A549 (cell line): Measurements from ENCODE around the gene HOXC10. TPM values are rescaled to one million over a fixed set of nuclear protein-coding genes. Genes with fewer than 3 reads are reported as not detected.

ENCODE experiments used
- ATAC-seq, 2 experiments: fragments of 200-7000 bp in 1 of 2; fragments of >200 bp in 1 of 2; cut with Nextera tagmentation in 1 of 2; cut with Tn5 transposase in 1 of 2; 3 replicates each; pipeline versions ENCODE4 v1.8.0 to v1.9.1; 2018 to 2020; ENCODE audit warnings: mild to moderate bottlenecking in 1 of 2, moderate library complexity in 1 of 2
- CTCF ChIA-PET: fragments of 300-600 bp; sonication (Branson Sonifier 250); formaldehyde crosslinking; extraction: SDS; loops from one replicate; lab custom pipeline; 2021; ENCODE audit warnings: antibody characterized with exemption, inconsistent platforms; lab: Yijun Ruan, JAX
- POLR2A ChIA-PET: fragments of 350-600 bp; formaldehyde crosslinking; extraction: SDS; loops from one replicate; lab custom pipeline; 2021; ENCODE audit warnings: antibody characterized with exemption, inconsistent platforms; lab: Yijun Ruan, JAX
- DNase-seq, 2 experiments: peaks; one replicate each; pipeline versions ENCODE4 v3.0.0 to v3.0.0-alpha.2; 2011 to 2016; ENCODE audit warnings: low read depth in 1 of 2, low spot score in 1 of 2
- FAIRE-seq: peaks from 2 replicates; lab custom pipeline; 2011; peaks lifted over from hg19 to GRCh38; lab: Jason Lieb, UNC
- H3K27ac ChIP-seq, 2 experiments: fragments of >200 bp; sonication (Bioruptor Twin); formaldehyde crosslinking; 3 replicates each; pipeline ENCODE4 v1.5.1; 2016 to 2017
- H3K4me1 ChIP-seq: fragments of >200 bp; sonication (Bioruptor Twin); formaldehyde crosslinking; 3 replicates; pipeline ENCODE4 v1.6.1; 2016
- H3K4me2 ChIP-seq: fragments of >200 bp; sonication (Bioruptor Twin); formaldehyde crosslinking; 3 replicates; pipeline ENCODE4 v1.6.1; 2016
- H3K4me3 ChIP-seq: fragments of >200 bp; sonication (Bioruptor Twin); formaldehyde crosslinking; 3 replicates; pipeline ENCODE4 v1.5.1; 2016
- H3K9me3 ChIP-seq: fragments of >200 bp; sonication (Bioruptor Twin); formaldehyde crosslinking; 3 replicates; pipeline ENCODE4 v1.6.1; 2016
- BHLHE40 ChIP-seq: IDR thresholded peaks from 2 replicates; pipeline ENCODE4 v1.6.1; 2012; ENCODE audit warnings: low read depth, low read length, inconsistent platforms
- CBX8 ChIP-seq: fragments of 200-600 bp; sonication (generic); IDR thresholded peaks from 2 replicates; pipeline ENCODE4 v1.6.1; 2016
- CEBPB ChIP-seq, 2 experiments: fragments of >200 bp in 1 of 2; sonication (Bioruptor Twin) in 1 of 2; formaldehyde crosslinking in 1 of 2; IDR thresholded peaks; 2 replicates each; pipeline ENCODE4 v1.6.1; 2012 to 2016
- EP300 ChIP-seq, 2 experiments: fragments of >200 bp; sonication (Bioruptor Twin); formaldehyde crosslinking; IDR thresholded peaks; 2 replicates in 1 of 2; 3 replicates in 1 of 2; pipeline ENCODE4 v1.6.1; 2016 to 2017
- FOXS1 ChIP-seq: fragments of 250-450 bp; sonication (Bioruptor Pico); IDR thresholded peaks from 2 replicates; pipeline ENCODE4 v1.5.0; 2020; ENCODE audit warnings: mild to moderate bottlenecking, moderate library complexity
- HDAC2 ChIP-seq: fragments of 200-600 bp; sonication (generic); IDR thresholded peaks from 2 replicates; pipeline ENCODE4 v1.6.1; 2016
- HOXB13 ChIP-seq: fragments of 250-450 bp; sonication (Bioruptor Pico); IDR thresholded peaks from 2 replicates; pipeline ENCODE4 v1.5.0; 2020; ENCODE audit warnings: low read depth, mild to moderate bottlenecking, moderate library complexity
- JUN ChIP-seq, 2 experiments: fragments of >200 bp; sonication (Bioruptor Twin); formaldehyde crosslinking; IDR thresholded peaks; 2 replicates in 1 of 2; 3 replicates in 1 of 2; pipeline ENCODE4 v1.6.1; 2016 to 2017
- MAFK ChIP-seq: fragments of 450-650 bp; IDR thresholded peaks from 2 replicates; pipeline ENCODE4 v1.6.1; 2014; ENCODE audit not compliant: partially characterized antibody
- NR3C1 ChIP-seq: fragments of >200 bp; sonication (Bioruptor Twin); formaldehyde crosslinking; IDR thresholded peaks from 3 replicates; pipeline ENCODE4 v1.6.1; 2017
- PHF8 ChIP-seq: fragments of 200-600 bp; sonication (generic); IDR thresholded peaks from 2 replicates; pipeline ENCODE4 v1.6.1; 2016; ENCODE audit warnings: low read depth, mild to moderate bottlenecking, antibody characterized with exemption, moderate library complexity, borderline replicate concordance
- RFX5 ChIP-seq: fragments of 450-650 bp; IDR thresholded peaks from 2 replicates; pipeline ENCODE4 v1.7.1; 2014; ENCODE audit warnings: antibody characterized with exemption, mild to moderate bottlenecking, moderate library complexity
- TFCP2L1 ChIP-seq: fragments of 250-450 bp; sonication (Bioruptor Pico); IDR thresholded peaks from 2 replicates; pipeline ENCODE4 v1.5.0; 2021; ENCODE audit warnings: mild to moderate bottlenecking
- ZFP36 ChIP-seq: fragments of 450-650 bp; IDR thresholded peaks from 2 replicates; pipeline ENCODE4 v1.6.1; 2014; ENCODE audit warnings: borderline replicate concordance; ENCODE audit not compliant: partially characterized antibody
- WGBS: methylation state at CpG from one replicate; pipeline ENCODE4 v1.1.6; 2017; ENCODE audit errors: missing lambda C conversion rate; 5-methylcytosine and 5-hydroxymethylcytosine counted together
- polyA plus RNA-seq, 4 experiments: library from polyadenylated mRNA; depleted of rRNA in 3 of 4; stranded (reverse); fragments of >200 nt; fragmentation: RNase III in 1 of 4; extraction: RNeasy Plus Mini Kit Qiagen cat#74134 plus additional on column Dnase treatment in 1 of 4; gene quantifications; 2 replicates in 3 of 4; 3 replicates in 1 of 4; pipeline ENCODE4 v1.2.3, GENCODE V29; 2011 to 2017
- TF ChIP-seq, protein P1 (sequence below): fragments of 450-650 bp; IDR thresholded peaks from 2 replicates; pipeline ENCODE4 v1.6.1; 2014; ENCODE audit warnings: antibody characterized with exemption
- TF ChIP-seq, protein P2 (sequence below): fragments of 150-350 bp; IDR thresholded peaks from 2 replicates; pipeline ENCODE4 v1.6.1; 2014; ENCODE audit warnings: low read depth, mild to moderate bottlenecking, low read length
- TF ChIP-seq, protein P3 (sequence below): fragments of >200 bp; sonication (Bioruptor Twin); formaldehyde crosslinking; IDR thresholded peaks from 2 replicates; pipeline ENCODE4 v1.6.1; 2016
- TF ChIP-seq, protein P4 (sequence below): IDR thresholded peaks from 2 replicates; pipeline ENCODE4 v1.6.1; 2012; ENCODE audit warnings: low read depth, borderline replicate concordance
- TF ChIP-seq, protein P5 (sequence below): fragments of >200 bp; sonication (Bioruptor Twin); formaldehyde crosslinking; IDR thresholded peaks from 3 replicates; pipeline ENCODE4 v1.5.1; 2016

The HOXC10 gene
- polyA plus RNA-seq, 2 of the 4 experiments (the other 2 are of a cell fraction): 2.9 to 3.2 TPM

DNA sequence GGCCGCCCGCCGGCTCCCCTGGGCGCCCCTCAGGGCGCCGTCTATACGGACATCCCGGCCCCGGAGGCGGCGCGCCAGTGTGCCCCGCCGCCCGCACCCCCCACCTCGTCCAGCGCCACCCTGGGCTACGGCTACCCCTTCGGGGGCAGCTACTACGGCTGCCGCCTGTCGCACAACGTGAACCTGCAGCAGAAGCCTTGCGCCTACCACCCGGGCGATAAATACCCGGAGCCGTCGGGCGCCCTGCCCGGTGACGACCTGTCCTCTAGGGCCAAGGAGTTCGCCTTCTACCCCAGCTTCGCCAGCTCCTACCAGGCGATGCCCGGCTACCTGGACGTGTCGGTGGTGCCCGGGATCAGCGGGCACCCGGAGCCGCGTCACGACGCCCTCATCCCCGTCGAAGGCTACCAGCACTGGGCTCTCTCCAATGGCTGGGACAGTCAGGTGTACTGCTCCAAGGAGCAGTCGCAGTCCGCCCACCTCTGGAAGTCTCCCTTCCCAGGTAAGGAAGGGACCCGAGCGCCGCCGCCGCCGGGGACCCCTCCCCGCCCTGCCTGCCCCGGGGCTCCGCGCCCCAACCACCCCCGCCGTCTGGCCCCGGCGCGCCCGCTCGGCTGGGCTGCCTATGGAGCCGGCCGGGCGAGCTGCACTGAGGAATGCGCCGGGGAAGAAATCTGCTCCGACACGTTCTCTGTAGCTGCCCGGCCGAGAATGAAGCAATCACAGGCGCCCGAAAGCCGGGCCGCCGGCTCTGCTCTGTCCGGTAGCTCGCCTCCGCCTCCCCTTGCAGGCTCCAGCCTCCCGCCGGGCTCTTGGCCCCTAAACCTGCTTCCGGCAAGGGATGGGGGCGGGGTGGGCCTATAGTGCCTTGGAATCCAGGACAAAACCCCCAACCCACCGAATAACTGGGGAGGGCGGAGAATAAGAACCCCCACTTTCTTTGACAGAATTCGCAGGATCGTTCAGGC lies 45.5 kb upstream of the HOXC10 start:
- H3K9me3 ChIP-seq: no peaks in the 10 kb centered on the region
- POLR2A ChIA-PET: no interaction called here
- peak overlapping the region; percentile 86 for H3K4me3 ChIP-seq
- TF ChIP-seq CBX8: no peak
- no peak for TF ChIP-seq ZFP36
- TF ChIP-seq CEBPB (IDR thresholded peaks at IDR 0.05): peak; percentile 36 to 50; a peak in 3 of 4 replicates
- TF ChIP-seq HOXB13 (CRISPR knock-in tag): no peak
- TF ChIP-seq, protein P1, sequence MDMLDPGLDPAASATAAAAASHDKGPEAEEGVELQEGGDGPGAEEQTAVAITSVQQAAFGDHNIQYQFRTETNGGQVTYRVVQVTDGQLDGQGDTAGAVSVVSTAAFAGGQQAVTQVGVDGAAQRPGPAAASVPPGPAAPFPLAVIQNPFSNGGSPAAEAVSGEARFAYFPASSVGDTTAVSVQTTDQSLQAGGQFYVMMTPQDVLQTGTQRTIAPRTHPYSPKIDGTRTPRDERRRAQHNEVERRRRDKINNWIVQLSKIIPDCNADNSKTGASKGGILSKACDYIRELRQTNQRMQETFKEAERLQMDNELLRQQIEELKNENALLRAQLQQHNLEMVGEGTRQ: no peak
- no peak for TF ChIP-seq TFCP2L1 (CRISPR knock-in tag)
- TF ChIP-seq, all 56 proteins: peak for 1
- CTCF ChIA-PET: interaction anchor here (0.7 to 3.6 kb wide), 17 partner anchors 9 to 193 kb away, joined by 3 to 18 read pairs (median 3); partner anchors contain the start of genes HOXC10, HOXC12 and HOXC8
- peak; percentile 30 to 36 for DNase-seq
- ATAC-seq: peak; percentile 36 to 61
- peaks cover 20% of the 10 kb centered on the region; the same call in 2 of the 3 replicates for H3K4me1 ChIP-seq
- peak overlapping the region; percentile 87 for H3K4me2 ChIP-seq
- H3K27ac ChIP-seq: peak overlapping the region; percentile 85 to 94
- FAIRE-seq: no peak
- WGBS: 21% methylated on average over 27 of the region's 91 CpGs

DNA sequence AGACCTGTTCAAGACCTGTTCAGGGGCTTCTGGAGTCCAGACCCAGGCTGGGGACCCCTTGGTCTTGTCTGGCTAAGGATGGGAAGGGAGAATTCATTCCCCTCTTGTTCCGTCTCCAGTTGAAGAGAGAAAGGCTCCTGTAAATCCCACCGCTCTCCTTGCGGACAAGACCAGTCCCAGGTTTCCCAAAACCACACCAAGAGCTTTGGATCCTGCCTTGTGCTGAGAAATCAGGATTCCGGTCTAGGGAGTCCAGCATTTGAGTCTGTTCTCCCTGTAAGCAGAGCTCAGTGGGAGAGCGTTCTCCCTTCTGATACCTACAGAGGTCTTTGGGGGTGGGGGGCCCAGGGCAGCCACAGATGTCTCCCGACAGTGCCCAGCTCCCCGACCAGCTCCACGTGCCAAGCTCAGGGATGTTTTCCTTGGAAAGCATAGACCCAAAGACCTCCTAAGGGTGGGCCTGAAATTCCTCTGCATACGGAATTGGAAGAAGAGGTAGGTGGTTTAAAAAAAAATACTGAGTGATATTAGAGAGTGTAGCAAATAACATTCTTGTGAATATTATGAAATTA lies 44.4 kb upstream of the HOXC10 start:
- Histone ChIP-seq H3K4me3 (peak overlapping the region; percentile 86), H3K4me1 (peaks cover 20% of the 10 kb centered on the region; the same call in 2 of the 3 replicates), H3K27ac (peak overlapping the region; percentile 85 to 94; a peak in 5 of 6 replicates), H3K4me2 (peak overlapping the region; percentile 87), H3K9me3 (no peaks in the 10 kb centered on the region)
- ATAC-seq: no peak
- WGBS: 81% methylated on average over 9 of the region's 9 CpGs
- FAIRE-seq: no peak
- DNase-seq: no peak
- TF ChIP-seq, protein P2, sequence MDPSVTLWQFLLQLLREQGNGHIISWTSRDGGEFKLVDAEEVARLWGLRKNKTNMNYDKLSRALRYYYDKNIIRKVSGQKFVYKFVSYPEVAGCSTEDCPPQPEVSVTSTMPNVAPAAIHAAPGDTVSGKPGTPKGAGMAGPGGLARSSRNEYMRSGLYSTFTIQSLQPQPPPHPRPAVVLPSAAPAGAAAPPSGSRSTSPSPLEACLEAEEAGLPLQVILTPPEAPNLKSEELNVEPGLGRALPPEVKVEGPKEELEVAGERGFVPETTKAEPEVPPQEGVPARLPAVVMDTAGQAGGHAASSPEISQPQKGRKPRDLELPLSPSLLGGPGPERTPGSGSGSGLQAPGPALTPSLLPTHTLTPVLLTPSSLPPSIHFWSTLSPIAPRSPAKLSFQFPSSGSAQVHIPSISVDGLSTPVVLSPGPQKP: no peak
- TF ChIP-seq FOXS1 (no peak), NR3C1 (no peak)
- TF ChIP-seq, protein P3, sequence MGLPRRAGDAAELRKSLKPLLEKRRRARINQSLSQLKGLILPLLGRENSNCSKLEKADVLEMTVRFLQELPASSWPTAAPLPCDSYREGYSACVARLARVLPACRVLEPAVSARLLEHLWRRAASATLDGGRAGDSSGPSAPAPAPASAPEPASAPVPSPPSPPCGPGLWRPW: no peak
- TF ChIP-seq, protein P4, sequence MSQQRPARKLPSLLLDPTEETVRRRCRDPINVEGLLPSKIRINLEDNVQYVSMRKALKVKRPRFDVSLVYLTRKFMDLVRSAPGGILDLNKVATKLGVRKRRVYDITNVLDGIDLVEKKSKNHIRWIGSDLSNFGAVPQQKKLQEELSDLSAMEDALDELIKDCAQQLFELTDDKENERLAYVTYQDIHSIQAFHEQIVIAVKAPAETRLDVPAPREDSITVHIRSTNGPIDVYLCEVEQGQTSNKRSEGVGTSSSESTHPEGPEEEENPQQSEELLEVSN: 0 out of 2 replicates have a peak, but pooled peaks have one; percentile 26
- CTCF ChIA-PET: interaction anchor here (1.0 to 3.6 kb wide), 8 partner anchors 18 to 194 kb away, joined by 3 to 18 read pairs (median 4); partner anchors contain the start of gene HOXC10
- POLR2A ChIA-PET: interaction anchor here (1.1 kb wide), 1 partner anchor 60 kb away, joined by 3 read pairs; the partner anchor contains the start of gene HOXC9

DNA sequence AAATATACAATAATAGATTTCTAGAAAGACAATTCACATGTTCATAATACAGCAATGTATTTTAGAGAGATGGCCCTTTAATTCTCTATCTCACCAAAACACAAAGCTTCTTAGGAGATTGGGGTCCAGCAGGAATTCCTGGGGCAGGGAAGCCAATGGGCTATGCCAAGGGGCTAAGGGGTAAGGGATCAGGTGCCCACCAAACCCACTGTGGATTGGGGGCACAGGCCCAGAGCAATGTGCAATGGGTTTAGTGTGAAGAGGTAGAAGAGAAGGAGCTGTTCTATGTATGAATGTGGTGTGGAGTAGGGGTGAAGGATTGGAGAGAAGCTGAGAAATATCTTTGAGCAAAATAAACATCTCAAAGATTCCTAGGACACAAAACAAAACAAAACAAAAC lies 43.8 kb upstream of the HOXC10 start:
- peaks cover 20% of the 10 kb centered on the region; the same call in 2 of the 3 replicates for H3K4me1 ChIP-seq
- FAIRE-seq: no peak
- peak overlapping the region; percentile 87; the same call in 2 of the 3 replicates for H3K4me2 ChIP-seq
- no peak overlapping the region for H3K4me3 ChIP-seq
- TF ChIP-seq HDAC2 (no peak), BHLHE40 (no peak), RFX5 (no peak), MAFK (no peak), JUN (IDR thresholded peaks at IDR 0.05) (no peak), PHF8 (no peak), EP300 (IDR thresholded peaks at IDR 0.05) (no peak)
- TF ChIP-seq, protein P5, sequence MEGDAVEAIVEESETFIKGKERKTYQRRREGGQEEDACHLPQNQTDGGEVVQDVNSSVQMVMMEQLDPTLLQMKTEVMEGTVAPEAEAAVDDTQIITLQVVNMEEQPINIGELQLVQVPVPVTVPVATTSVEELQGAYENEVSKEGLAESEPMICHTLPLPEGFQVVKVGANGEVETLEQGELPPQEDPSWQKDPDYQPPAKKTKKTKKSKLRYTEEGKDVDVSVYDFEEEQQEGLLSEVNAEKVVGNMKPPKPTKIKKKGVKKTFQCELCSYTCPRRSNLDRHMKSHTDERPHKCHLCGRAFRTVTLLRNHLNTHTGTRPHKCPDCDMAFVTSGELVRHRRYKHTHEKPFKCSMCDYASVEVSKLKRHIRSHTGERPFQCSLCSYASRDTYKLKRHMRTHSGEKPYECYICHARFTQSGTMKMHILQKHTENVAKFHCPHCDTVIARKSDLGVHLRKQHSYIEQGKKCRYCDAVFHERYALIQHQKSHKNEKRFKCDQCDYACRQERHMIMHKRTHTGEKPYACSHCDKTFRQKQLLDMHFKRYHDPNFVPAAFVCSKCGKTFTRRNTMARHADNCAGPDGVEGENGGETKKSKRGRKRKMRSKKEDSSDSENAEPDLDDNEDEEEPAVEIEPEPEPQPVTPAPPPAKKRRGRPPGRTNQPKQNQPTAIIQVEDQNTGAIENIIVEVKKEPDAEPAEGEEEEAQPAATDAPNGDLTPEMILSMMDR: no peak
- TF ChIP-seq, all 56 proteins: peak for 0
- Histone ChIP-seq H3K9me3 (no peaks in the 10 kb centered on the region), H3K27ac (no peak overlapping the region)
- DNase-seq (no peak), ATAC-seq (no peak)
- ChIA-PET POLR2A (interaction anchor here (1.1 kb wide), 1 partner anchor 59 kb away, joined by 3 read pairs; the partner anchor contains the start of gene HOXC9), CTCF (interaction anchor here (1.1 to 3.6 kb wide), 4 partner anchors 44 to 195 kb away, joined by 3 to 18 read pairs (median 5); partner anchors contain the start of gene HOXC10)
